ENCODE results near the gene COASY. TPM values are rescaled to one million over a fixed set of nuclear protein-coding genes. Genes with fewer than 3 reads are reported as not detected.

The COASY gene
- total and polyA plus RNA-seq, 2 experiments from 2014 or later: 60.1 to 72.1 TPM

GRCh38 chr17:42585353-42585752, 23.4 kb downstream of the COASY start:
- Histone ChIP-seq H3K4me3 (no peak overlapping the region), H3K9me2 (ENCODE audit: insufficient read depth) (no peaks in the 10 kb centered on the region), H2AFZ (no peak overlapping the region), H3K4me1 (ENCODE audit: insufficient read depth) (no peaks in the 10 kb centered on the region), H3K27me3 (ENCODE audit: insufficient read depth) (no peaks in the 10 kb centered on the region), H3K4me2 (no peak overlapping the region), H4K20me1 (replicated peaks; ENCODE audit: insufficient read depth) (0 out of 2 replicates have a peak, but pooled peaks cover 4% of the 10 kb centered on the region), H3K27ac (ENCODE audit: low read depth) (no peak overlapping the region), H3K36me3 (ENCODE audit: insufficient read depth) (peaks cover 29% of the 10 kb centered on the region), H3F3A (replicated peaks; ENCODE audit: low read depth) (no peaks in the 10 kb centered on the region), H3K79me2 (replicated peaks; ENCODE audit: insufficient read depth) (no peaks in the 10 kb centered on the region)
- TF ChIP-seq ZNF462 (CRISPR knock-in tag; IDR thresholded peaks at IDR 0.05) (no peak), REST (IDR thresholded peaks at IDR 0.05; ENCODE audit: unreplicated experiment) (no peak), CREB1 (CRISPR knock-in tag; IDR thresholded peaks at IDR 0.05; ENCODE audit: low read depth) (no peak), EZH2 (IDR thresholded peaks at IDR 0.05; ENCODE audit: low read depth, unreplicated experiment) (no peak), ZNF114 (CRISPR knock-in tag; IDR thresholded peaks at IDR 0.05) (no peak), ETS1 (IDR thresholded peaks at IDR 0.05) (no peak), NANOG (IDR thresholded peaks at IDR 0.05; ENCODE audit: borderline replicate concordance) (no peak), EZH2phosphoT487 (IDR thresholded peaks at IDR 0.05; ENCODE audit: unreplicated experiment) (no peak), ZNF331 (CRISPR knock-in tag; IDR thresholded peaks at IDR 0.05; ENCODE audit: low read depth) (no peak), CTCF (conservative IDR thresholded peaks at IDR 0.05; ENCODE audit: low read depth in 2 of 2) (no peak), JUNB (IDR thresholded peaks at IDR 0.05; ENCODE audit: unreplicated experiment) (no peak), STAT1 (IDR thresholded peaks at IDR 0.05; ENCODE audit: unreplicated experiment) (no peak), POLR2AphosphoS5 (IDR thresholded peaks at IDR 0.05; ENCODE audit: low read depth) (no peak)
- Mint-ChIP-seq H3K36me3 (ENCODE audit: low read depth) (peaks cover 61% of the 10 kb centered on the region), H3K4me1 (no peaks in the 10 kb centered on the region), H3K27me3 (ENCODE audit: insufficient read depth, low read depth, poor library complexity) (peaks cover 5% of the 10 kb centered on the region), H3K27ac (no peak overlapping the region), H3K4me3 (no peak overlapping the region), H3K9me3 (no peaks in the 10 kb centered on the region)
- DNase-seq (ENCODE audit: low spot score): no peak
- no peak for ATAC-seq

Measured in GM23338 (cell line).